ENCODE measurements around the gene COL27A1. TPM values are rescaled to one million over a fixed set of nuclear protein-coding genes. Genes with fewer than 3 reads are reported as not detected.

The COL27A1 gene
- total and polyA plus RNA-seq, 12 donors = 3.0 to 99.8 (median 11.9) TPM

GRCh38 chr9:114281473-114282103, 126.3 kb downstream of the COL27A1 start:
- Histone ChIP-seq H3K36me3 (replicated peaks in 1 of 2) (no peaks in the 10 kb centered on the region), H3K27ac (peak overlapping the region in 2 of 5 donors; percentile 58 to 76), H3K9me3 (replicated peaks in 1 of 3) (no peaks in the 10 kb centered on the region), H3K4me1 (replicated peaks in 1 of 2) (peaks cover 0 to 21% of the 10 kb centered on the region in 2 donors), H3K27me3 (no peaks in the 10 kb centered on the region), H3K4me3 (no peak overlapping the region)
- TF ChIP-seq POLR2A (IDR thresholded peaks at IDR 0.05) (no peak), CTCF (IDR thresholded peaks at IDR 0.05) (no peak)
- DNase-seq = peak in 6 of 7 donors; percentile 52 to 86 (median 68)
- 54 to 81% (median 67%) methylated on average over 11 to 12 of the region's 12 CpGs for WGBS, 4 donors
- intact Hi-C loops (cut with DNase I) = no loop called here

- H3K27ac ChIP-seq = peak overlapping the region in 1 of 5 donors; percentile 76
- WGBS, 4 donors = 85 to 91% (median 86%) methylated on average over 7 to 10 of the region's 10 CpGs
These were observed 126.8 kb downstream of the COL27A1 start for GRCh38 chr9:114282104-114282485.

GRCh38 chr9:114282507-114282906, 127.2 kb downstream of the COL27A1 start:
- peak in 2 of 7 donors; percentile 3 for DNase-seq
- intact Hi-C loops (cut with DNase I) = no loop called here
- no peak overlapping the region for H3K4me3 ChIP-seq
- H3K36me3 ChIP-seq (replicated peaks in 1 of 2) = no peaks in the 10 kb centered on the region
- no peak for TF ChIP-seq POLR2A (IDR thresholded peaks at IDR 0.05)
- no peak for TF ChIP-seq CTCF (IDR thresholded peaks at IDR 0.05)
- H3K27ac ChIP-seq = no peak overlapping the region
- peaks cover 0 to 21% of the 10 kb centered on the region in 2 donors for H3K4me1 ChIP-seq (replicated peaks in 1 of 2)
- no peaks in the 10 kb centered on the region for H3K9me3 ChIP-seq (replicated peaks in 1 of 3)
- no peaks in the 10 kb centered on the region for H3K27me3 ChIP-seq
- WGBS, 4 donors = 90 to 98% (median 92%) methylated on average over 6 of the region's 6 CpGs

More at GRCh38 chr9:114282104-114282485, 126.8 kb downstream of the COL27A1 start:
- H3K36me3 ChIP-seq (replicated peaks in 1 of 2) = no peaks in the 10 kb centered on the region
- no peaks in the 10 kb centered on the region for H3K27me3 ChIP-seq
- no peaks in the 10 kb centered on the region for H3K9me3 ChIP-seq (replicated peaks in 1 of 3)
- intact Hi-C loops (cut with DNase I) = no loop called here
- H3K4me3 ChIP-seq = no peak overlapping the region
- peak in 1 of 7 donors; percentile 8 for DNase-seq
- peaks cover 0 to 21% of the 10 kb centered on the region in 2 donors for H3K4me1 ChIP-seq (replicated peaks in 1 of 2)
- no peak for TF ChIP-seq CTCF (IDR thresholded peaks at IDR 0.05)
- TF ChIP-seq POLR2A (IDR thresholded peaks at IDR 0.05) = no peak

GRCh38 chr9:114282926-114283325, 127.6 kb downstream of the COL27A1 start:
- TF ChIP-seq CTCF (IDR thresholded peaks at IDR 0.05) (no peak), POLR2A (IDR thresholded peaks at IDR 0.05) (no peak)
- WGBS, 4 donors = 61 to 69% (median 67%) methylated on average over 5 of the region's 5 CpGs

More at GRCh38 chr9:114282926-114283325, 127.6 kb downstream of the COL27A1 start:
- no peak overlapping the region for H3K27ac ChIP-seq
- H3K27me3 ChIP-seq = no peaks in the 10 kb centered on the region
- intact Hi-C loops (cut with DNase I) = no loop called here
- H3K36me3 ChIP-seq (replicated peaks in 1 of 2) = no peaks in the 10 kb centered on the region
- no peak overlapping the region for H3K4me3 ChIP-seq
- DNase-seq = peak in 2 of 7 donors; percentile 2 to 5
- H3K4me1 ChIP-seq (replicated peaks in 1 of 2) = peaks cover 0 to 21% of the 10 kb centered on the region in 2 donors
- H3K9me3 ChIP-seq (replicated peaks in 1 of 3) = no peaks in the 10 kb centered on the region

All from adrenal gland (tissue), 12 donors.